ENCODE data around the gene ARRB1. TPM values are rescaled to one million over a fixed set of nuclear protein-coding genes. Genes with fewer than 3 reads are reported as not detected.

ARRB1 gene
- total and polyA plus RNA-seq, 2 of the 13 experiments (the other 11 are each of a cell fraction or from before 2014, with no cell fraction given) = 22.5 to 35.7 TPM

- TF ChIP-seq GTF2F1 (IDR thresholded peaks at IDR 0.05; ENCODE audit: low read length) (no peak), ZNF17 (CRISPR knock-in tag; IDR thresholded peaks at IDR 0.05) (no peak), SALL1 (CRISPR knock-in tag; IDR thresholded peaks at IDR 0.05) (peak; percentile 85), ZNF512 (CRISPR knock-in tag; IDR thresholded peaks at IDR 0.05) (no peak), ZNF280B (CRISPR knock-in tag; IDR thresholded peaks at IDR 0.05; ENCODE audit: borderline replicate concordance) (peak; percentile 42; the same call in 1 of the 2 replicates), MLLT10 (CRISPR knock-in tag; IDR thresholded peaks at IDR 0.05) (no peak), ZNF883 (CRISPR knock-in tag; IDR thresholded peaks at IDR 0.05; ENCODE audit: not compliant biosample characterization) (peak; percentile 26), GZF1 (CRISPR knock-in tag; IDR thresholded peaks at IDR 0.05) (no peak; the same call in 1 of the 2 replicates), ZNF556 (CRISPR knock-in tag; IDR thresholded peaks at IDR 0.05; ENCODE audit: borderline replicate concordance) (peak; percentile 91), ZNF780A (CRISPR knock-in tag; IDR thresholded peaks at IDR 0.05) (no peak), SPEN (CRISPR knock-in tag; IDR thresholded peaks at IDR 0.05; ENCODE audit: low read depth) (peak; percentile 64; the same call in 1 of the 2 replicates), ELF1 (CRISPR knock-in tag; IDR thresholded peaks at IDR 0.05) (peak; percentile 80), ZNF282 (IDR thresholded peaks at IDR 0.05; ENCODE audit: partially characterized antibody) (no peak), HOXA7 (CRISPR knock-in tag; IDR thresholded peaks at IDR 0.05) (no peak), ZNF362 (CRISPR knock-in tag; IDR thresholded peaks at IDR 0.05; ENCODE audit: borderline replicate concordance) (peak; percentile 29; the same call in 1 of the 2 replicates), SRF (IDR thresholded peaks at IDR 0.05; ENCODE audit: low read depth, low read length) (no peak), MAX (IDR thresholded peaks at IDR 0.05) (peak; percentile 60), ZSCAN20 (CRISPR knock-in tag; IDR thresholded peaks at IDR 0.05; ENCODE audit: borderline replicate concordance) (no peak), ZNF33A (CRISPR knock-in tag; IDR thresholded peaks at IDR 0.05; ENCODE audit: borderline replicate concordance) (no peak), CCAR2 (optimal IDR thresholded peaks at IDR 0.05; ENCODE audit: low read depth, low read length) (no peak), ZNF274 (CRISPR knock-in tag; IDR thresholded peaks at IDR 0.05) (no peak), ZNF101 (CRISPR knock-in tag; IDR thresholded peaks at IDR 0.05; ENCODE audit: borderline replicate concordance, low read depth) (no peak), ZNF772 (CRISPR knock-in tag; IDR thresholded peaks at IDR 0.05) (0 out of 2 replicates have a peak, but pooled peaks have one; percentile 17), ZNF124 (CRISPR knock-in tag; IDR thresholded peaks at IDR 0.05) (no peak; the same call in 1 of the 2 replicates), TGIF2 (CRISPR knock-in tag; IDR thresholded peaks at IDR 0.05) (0 out of 2 replicates have a peak, but pooled peaks have one; percentile 46), SP5 (CRISPR knock-in tag; IDR thresholded peaks at IDR 0.05; ENCODE audit: borderline replicate concordance, low read depth) (peak; percentile 98), MEIS1 (CRISPR knock-in tag; IDR thresholded peaks at IDR 0.05; ENCODE audit: borderline replicate concordance) (0 out of 2 replicates have a peak, but pooled peaks have one; percentile 53)
Measured at GRCh38 chr11:75351791-75352587, 528 bp upstream of the ARRB1 start (continued).
